ENCODE results near the gene AGTRAP.

The AGTRAP gene

DNA sequence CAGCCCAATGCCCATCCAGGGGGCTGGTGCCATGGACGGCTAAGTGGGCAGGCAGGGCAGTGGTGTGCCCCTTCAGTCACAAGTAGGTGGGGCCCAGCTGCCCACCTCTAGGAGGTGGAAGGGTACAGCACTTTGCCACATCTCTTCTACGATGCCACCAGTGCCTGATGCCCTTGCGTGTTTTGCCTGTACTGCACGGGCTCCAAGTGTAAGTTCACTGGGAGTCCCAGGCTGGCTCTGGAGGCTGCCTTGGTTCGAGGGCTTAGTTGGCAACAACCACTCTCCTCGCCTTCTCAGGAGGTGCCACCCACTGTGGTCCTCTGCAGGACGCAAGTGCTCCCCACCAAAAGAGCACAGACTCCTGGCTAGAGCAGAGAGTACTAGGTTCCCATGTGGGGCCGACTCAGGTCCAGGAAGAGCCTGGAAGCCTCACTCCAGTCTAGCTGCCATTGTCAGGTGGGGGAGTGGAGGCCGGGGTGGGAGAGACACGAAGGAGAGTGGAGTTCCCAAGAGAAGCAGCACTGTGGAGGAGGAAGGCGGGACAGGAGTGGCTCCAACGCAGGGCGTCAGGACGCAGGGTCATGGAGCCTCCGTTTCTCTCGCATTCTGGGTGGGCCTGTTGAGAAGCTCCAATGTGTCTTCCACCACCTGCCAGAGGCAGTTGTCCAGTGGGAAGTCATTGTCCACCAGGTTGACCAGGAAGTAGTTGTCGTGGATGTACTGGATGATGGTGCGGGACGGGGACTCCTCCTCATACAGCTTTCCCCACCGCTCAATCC lies 54.4 kb downstream of the AGTRAP start:
- no peak overlapping the region for H3K4me3 ChIP-seq (ENCODE audit: control insufficient read depth, low read depth, low read length)
- TF ChIP-seq, protein P1, sequence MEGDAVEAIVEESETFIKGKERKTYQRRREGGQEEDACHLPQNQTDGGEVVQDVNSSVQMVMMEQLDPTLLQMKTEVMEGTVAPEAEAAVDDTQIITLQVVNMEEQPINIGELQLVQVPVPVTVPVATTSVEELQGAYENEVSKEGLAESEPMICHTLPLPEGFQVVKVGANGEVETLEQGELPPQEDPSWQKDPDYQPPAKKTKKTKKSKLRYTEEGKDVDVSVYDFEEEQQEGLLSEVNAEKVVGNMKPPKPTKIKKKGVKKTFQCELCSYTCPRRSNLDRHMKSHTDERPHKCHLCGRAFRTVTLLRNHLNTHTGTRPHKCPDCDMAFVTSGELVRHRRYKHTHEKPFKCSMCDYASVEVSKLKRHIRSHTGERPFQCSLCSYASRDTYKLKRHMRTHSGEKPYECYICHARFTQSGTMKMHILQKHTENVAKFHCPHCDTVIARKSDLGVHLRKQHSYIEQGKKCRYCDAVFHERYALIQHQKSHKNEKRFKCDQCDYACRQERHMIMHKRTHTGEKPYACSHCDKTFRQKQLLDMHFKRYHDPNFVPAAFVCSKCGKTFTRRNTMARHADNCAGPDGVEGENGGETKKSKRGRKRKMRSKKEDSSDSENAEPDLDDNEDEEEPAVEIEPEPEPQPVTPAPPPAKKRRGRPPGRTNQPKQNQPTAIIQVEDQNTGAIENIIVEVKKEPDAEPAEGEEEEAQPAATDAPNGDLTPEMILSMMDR (IDR thresholded peaks at IDR 0.05; ENCODE audit: control insufficient read depth, insufficient read depth, low read depth, low read length, missing control alignments) = no peak
- DNase-seq (ENCODE audit: low read depth) = no peak

DNA sequence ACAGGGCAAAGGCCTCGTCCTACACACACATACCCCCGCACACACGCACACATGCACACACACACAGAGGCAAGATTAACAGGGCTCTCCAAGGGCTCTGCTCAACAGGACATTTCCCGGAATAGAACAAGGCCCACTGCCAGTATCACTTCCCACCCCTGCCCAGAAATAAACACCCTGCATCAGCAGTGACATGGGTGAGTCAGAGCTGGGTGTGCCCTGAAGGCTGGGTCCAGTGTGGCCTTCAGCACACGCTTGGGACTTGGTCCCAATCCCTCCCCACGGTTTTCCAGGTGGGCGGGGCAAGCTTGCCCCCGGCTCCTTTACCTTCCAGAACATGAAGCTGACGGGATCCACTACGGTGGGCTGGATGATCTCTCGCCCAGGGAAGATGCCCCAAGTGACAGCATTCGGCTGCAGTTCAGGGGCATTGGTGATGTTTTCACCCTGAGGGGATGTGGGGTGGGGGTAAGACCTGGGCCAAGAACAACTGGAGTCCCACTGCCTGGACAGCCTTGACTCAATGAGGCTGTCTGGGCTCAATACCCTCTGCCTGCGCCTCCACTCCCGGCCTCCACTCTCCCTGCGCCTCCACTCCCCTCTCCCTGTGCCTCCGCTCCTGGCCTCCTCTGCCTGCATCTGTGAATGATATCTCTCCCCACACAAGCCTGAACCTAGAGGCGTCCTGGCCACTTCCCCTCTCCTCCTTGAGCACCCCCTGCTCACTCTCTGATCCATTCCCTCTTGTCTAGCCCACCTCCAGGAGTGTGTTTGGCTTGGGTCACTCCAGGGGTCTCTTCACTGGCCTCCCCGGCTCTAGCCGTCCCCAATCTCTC lies 55.2 kb downstream of the AGTRAP start:
- TF ChIP-seq, protein P1 (IDR thresholded peaks at IDR 0.05; ENCODE audit: control insufficient read depth, insufficient read depth, low read depth, low read length, missing control alignments) = no peak
- no peak overlapping the region for H3K4me3 ChIP-seq (ENCODE audit: control insufficient read depth, low read depth, low read length)
- DNase-seq (ENCODE audit: low read depth) = peak; percentile 80

DNA sequence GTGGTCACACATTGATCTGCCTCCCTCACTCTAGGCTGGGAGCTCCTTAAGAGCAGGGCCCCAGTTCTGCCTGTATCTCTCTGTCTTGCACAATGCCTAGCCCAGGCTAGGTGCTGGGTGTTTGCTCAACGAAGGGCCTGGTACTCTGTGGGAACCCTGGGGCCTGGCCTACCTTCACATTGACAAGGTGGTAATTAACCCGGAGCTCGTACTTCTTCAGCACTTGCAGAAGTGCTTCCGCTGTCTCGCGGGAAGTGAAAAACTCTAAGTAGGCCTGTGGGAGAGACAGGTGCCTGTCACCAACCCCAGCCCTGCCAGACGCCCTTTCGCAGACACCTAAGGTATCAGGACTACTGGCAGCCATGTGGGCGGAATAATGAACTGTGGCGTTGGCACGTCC lies 56.2 kb downstream of the AGTRAP start:
- DNase-seq (ENCODE audit: low read depth) = no peak
- TF ChIP-seq, protein P1 (IDR thresholded peaks at IDR 0.05; ENCODE audit: control insufficient read depth, insufficient read depth, low read depth, low read length, missing control alignments) = no peak
- no peak overlapping the region for H3K4me3 ChIP-seq (ENCODE audit: control insufficient read depth, low read depth, low read length)

DNA sequence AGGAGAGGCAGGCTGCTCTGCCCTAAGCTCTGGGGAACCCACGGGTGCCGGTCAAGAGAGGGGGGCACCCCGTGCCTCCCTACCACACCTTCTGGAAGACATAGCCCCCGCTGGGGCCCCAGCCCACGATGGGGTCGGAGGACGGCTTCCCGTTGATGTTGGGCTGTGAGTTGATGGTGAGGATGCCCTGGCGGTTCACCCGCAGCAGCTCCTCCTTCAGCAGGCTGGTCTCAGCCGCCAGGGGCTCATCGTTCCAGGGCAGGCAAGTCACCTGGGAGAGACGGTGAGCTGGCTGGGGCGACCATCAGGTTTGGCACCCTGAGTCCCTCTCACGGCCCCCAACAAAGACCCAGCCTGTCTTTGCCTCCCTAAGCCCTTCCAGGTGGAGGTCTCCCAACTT lies 57.9 kb downstream of the AGTRAP start:
- TF ChIP-seq, protein P1 (IDR thresholded peaks at IDR 0.05; ENCODE audit: control insufficient read depth, insufficient read depth, low read depth, low read length, missing control alignments) = no peak
- DNase-seq (ENCODE audit: low read depth) = no peak
- H3K4me3 ChIP-seq (ENCODE audit: control insufficient read depth, low read depth, low read length) = no peak overlapping the region

DNA sequence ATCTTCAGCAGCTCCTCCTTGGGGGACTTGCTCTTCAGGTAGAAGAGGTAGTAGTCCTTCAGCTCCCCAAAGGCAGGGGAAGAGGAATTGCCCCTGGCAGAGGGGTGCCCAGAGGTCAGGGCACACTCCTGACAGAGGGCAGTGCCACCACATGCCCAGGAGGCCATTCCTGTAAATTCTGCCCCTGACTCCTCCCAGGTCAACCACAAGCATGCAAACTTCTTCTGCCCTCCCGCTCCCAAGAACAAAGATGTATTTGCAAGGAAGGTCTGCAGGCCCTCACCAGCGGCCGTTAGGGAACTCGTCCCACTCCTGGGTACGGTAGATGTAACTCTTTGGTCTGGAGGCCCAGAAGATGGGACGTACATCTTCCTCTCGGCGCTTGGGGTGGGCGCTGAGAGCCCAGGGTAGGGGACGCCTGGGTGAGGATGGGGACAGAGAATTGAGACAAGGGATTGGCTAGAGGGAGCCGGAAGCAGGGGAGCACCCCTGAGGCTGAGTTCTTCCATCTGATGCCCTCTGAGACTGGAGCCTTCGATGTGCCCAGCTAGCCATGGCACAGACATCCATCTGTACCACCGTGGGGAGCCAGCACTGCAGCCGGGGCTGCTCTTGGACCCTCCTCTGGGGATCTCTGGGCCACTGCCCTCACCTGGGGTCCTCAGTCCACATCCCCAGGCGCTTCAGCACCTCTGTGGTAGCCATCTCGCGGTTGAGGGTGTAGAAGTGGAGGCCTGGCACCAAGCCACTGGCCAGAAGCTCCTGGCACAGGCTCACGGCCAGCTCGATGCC lies 58.7 kb downstream of the AGTRAP start:
- DNase-seq (ENCODE audit: low read depth) = no peak
- TF ChIP-seq, protein P1 (IDR thresholded peaks at IDR 0.05; ENCODE audit: control insufficient read depth, insufficient read depth, low read depth, low read length, missing control alignments) = no peak
- no peak overlapping the region for H3K4me3 ChIP-seq (ENCODE audit: control insufficient read depth, low read depth, low read length)

DNA sequence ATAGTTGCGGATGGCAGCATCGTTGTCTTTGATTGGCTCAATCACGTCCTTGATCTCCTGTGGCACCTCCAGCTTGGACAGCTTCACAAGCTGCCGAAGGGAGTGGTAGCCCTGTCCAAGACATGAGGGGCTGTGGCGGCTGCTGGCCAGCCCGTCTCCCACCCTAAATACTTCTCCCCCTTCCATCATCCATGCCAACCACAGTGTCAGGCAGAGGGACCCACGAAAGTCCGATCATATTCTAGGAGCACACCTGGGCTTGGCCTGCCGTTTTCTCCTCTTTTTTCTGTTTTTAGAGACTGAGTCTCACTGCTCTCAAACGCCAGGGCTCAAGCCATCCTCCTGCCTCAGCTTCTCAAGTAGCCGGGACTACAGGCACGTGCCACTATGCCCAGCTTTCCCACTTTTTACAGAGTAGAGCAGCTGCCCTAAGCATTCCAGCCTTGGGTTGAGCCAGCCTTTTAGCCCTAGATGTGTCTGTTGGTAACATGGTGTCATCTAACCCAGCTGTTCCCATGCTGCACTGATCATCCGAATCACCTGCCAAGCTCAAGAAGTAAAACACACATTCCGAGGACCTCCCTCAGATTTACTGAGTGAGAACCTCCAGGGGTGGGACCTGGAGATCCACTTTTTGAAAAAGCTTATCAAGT lies 59.4 kb downstream of the AGTRAP start:
- TF ChIP-seq, protein P1 (IDR thresholded peaks at IDR 0.05; ENCODE audit: control insufficient read depth, insufficient read depth, low read depth, low read length, missing control alignments) = no peak
- DNase-seq (ENCODE audit: low read depth) = no peak
- H3K4me3 ChIP-seq (ENCODE audit: control insufficient read depth, low read depth, low read length) = no peak overlapping the region

All from AG09309 (cell line).